Central memory CD4-positive, alpha-beta T cell (primary cell): Measurements from ENCODE around the gene KEL.
A peak's percentile ranks its signal among the peaks of the same experiment; 100 is the strongest.
"Not testable (repeated sequence)": the region's sequence is repeated elsewhere in the genome, so short reads cannot be mapped to it uniquely, and the experiment has no call there.

Experiments used
- DNase-seq: peaks from one replicate; pipeline ENCODE4 v3.0.0; 2022
- total RNA-seq, 3 experiments: gene quantifications; one replicate each; lab custom pipeline; 2026; lab: John Stamatoyannopoulos, UW

KEL gene
- 0.11 to 0.39 (median 0.16) reads per million in 3 experiments for total RNA-seq

- DNase-seq: no peak
Measured at GRCh38 chr7:142961973-142962926, at the start of gene KEL. Gene KEL (minus strand): TSS chr7:142962363. CDS start chr7:142962206, 157 bp downstream.

- DNase-seq: peak; percentile 69
Measured at GRCh38 chr7:143008007-143008901, 46.1 kb upstream of the KEL start.

GRCh38 chr7:143005632-143006260, 43.6 kb upstream of the KEL start:
- DNase-seq: no peak

- peak; percentile 62 for DNase-seq
Measured at GRCh38 chr7:143003393-143004051, 41.4 kb upstream of the KEL start.

- DNase-seq: no peak
Measured at GRCh38 chr7:143002898-143003297, 40.7 kb upstream of the KEL start.

GRCh38 chr7:143002106-143002505, 39.9 kb upstream of the KEL start:
- no peak for DNase-seq

- DNase-seq: no peak
Measured at GRCh38 chr7:143000648-143001047, 38.5 kb upstream of the KEL start.

- DNase-seq: no peak
Measured at GRCh38 chr7:142999793-143000192, 37.6 kb upstream of the KEL start.

- DNase-seq: no peak
Measured at GRCh38 chr7:142998966-142999365, 36.8 kb upstream of the KEL start.

GRCh38 chr7:142997456-142997989, 35.4 kb upstream of the KEL start:
- no peak for DNase-seq

GRCh38 chr7:142992427-142992826, 30.3 kb upstream of the KEL start:
- no peak for DNase-seq

GRCh38 chr7:142984297-142984696, 22.1 kb upstream of the KEL start:
- DNase-seq: no peak

GRCh38 chr7:142983825-142984224, 21.7 kb upstream of the KEL start:
- DNase-seq: no peak

- DNase-seq: not testable (repeated sequence)
Measured at GRCh38 chr7:142978402-142978801, 16.2 kb upstream of the KEL start.

- no peak for DNase-seq
Measured at GRCh38 chr7:142974626-142975025, 12.5 kb upstream of the KEL start.

GRCh38 chr7:142969183-142969582, 7.0 kb upstream of the KEL start:
- no peak for DNase-seq

- DNase-seq: no peak
Measured at GRCh38 chr7:142968229-142968628, 6.1 kb upstream of the KEL start.

- DNase-seq: no peak
Measured at GRCh38 chr7:142964502-142965246, 2.5 kb upstream of the KEL start.

GRCh38 chr7:142963993-142964392, 1.8 kb upstream of the KEL start:
- DNase-seq: no peak

- DNase-seq: no peak
Measured at GRCh38 chr7:142962991-142963390, 828 bp upstream of the KEL start.

- DNase-seq: no peak
Measured at GRCh38 chr7:142961595-142961972, 579 bp downstream of the KEL start.
